Measurements from ENCODE around the gene PTPRN2.

The PTPRN2 gene

DNA sequence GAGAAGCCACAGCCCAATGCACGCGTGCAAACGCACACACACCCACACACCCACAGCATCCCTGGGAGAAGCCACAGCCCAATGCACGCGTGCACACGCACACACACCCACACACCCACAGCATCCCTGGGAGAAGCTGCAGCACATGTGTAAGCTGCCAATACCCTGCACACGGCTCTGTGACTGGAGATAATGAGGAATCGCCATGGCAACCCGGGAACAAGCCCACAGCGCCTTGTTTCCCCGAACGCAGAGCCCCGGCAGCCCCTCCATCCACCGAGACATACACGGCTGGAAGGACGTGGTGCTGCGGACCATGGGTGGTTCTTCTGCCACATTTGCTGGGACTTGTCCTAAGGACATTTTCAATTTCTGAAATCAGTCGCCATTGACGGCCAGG, 221.3 kb downstream of the PTPRN2 start:
- FAIRE-seq: no peak
- TF ChIP-seq, protein P1, sequence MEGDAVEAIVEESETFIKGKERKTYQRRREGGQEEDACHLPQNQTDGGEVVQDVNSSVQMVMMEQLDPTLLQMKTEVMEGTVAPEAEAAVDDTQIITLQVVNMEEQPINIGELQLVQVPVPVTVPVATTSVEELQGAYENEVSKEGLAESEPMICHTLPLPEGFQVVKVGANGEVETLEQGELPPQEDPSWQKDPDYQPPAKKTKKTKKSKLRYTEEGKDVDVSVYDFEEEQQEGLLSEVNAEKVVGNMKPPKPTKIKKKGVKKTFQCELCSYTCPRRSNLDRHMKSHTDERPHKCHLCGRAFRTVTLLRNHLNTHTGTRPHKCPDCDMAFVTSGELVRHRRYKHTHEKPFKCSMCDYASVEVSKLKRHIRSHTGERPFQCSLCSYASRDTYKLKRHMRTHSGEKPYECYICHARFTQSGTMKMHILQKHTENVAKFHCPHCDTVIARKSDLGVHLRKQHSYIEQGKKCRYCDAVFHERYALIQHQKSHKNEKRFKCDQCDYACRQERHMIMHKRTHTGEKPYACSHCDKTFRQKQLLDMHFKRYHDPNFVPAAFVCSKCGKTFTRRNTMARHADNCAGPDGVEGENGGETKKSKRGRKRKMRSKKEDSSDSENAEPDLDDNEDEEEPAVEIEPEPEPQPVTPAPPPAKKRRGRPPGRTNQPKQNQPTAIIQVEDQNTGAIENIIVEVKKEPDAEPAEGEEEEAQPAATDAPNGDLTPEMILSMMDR (IDR thresholded peaks at IDR 0.05; ENCODE audit: insufficient read depth, missing control alignments): no peak
- no peak for DNase-seq (ENCODE audit: insufficient read length, low spot score)

- TF ChIP-seq, protein P1 (IDR thresholded peaks at IDR 0.05; ENCODE audit: insufficient read depth, missing control alignments): no peak
- DNase-seq (ENCODE audit: insufficient read length, low spot score) (no peak), FAIRE-seq (no peak)
These were observed 222.4 kb downstream of the PTPRN2 start for GRCh38 chr7:158365267-158365666.

DNA sequence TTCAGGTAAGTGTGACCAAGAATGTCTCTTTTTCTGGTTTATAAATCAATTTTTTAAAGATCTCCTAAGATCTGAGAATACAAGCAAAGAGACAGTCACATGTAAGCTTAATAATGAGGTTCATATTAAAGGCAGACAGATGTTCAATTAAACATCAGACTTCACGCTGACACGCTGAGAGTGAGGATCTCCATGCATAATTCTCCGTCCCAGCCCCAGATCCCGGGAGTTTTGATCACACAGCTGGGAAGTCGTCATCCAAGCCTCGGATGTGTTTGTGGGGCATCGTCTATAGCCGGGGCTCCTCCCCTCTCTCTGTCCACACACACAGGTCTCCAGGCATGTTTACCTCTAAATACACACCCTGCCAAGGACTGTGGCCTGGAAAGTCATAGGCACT, 223.2 kb downstream of the PTPRN2 start:
- FAIRE-seq: no peak
- TF ChIP-seq, protein P1 (IDR thresholded peaks at IDR 0.05; ENCODE audit: insufficient read depth, missing control alignments): no peak
- DNase-seq (ENCODE audit: insufficient read length, low spot score): no peak

DNA sequence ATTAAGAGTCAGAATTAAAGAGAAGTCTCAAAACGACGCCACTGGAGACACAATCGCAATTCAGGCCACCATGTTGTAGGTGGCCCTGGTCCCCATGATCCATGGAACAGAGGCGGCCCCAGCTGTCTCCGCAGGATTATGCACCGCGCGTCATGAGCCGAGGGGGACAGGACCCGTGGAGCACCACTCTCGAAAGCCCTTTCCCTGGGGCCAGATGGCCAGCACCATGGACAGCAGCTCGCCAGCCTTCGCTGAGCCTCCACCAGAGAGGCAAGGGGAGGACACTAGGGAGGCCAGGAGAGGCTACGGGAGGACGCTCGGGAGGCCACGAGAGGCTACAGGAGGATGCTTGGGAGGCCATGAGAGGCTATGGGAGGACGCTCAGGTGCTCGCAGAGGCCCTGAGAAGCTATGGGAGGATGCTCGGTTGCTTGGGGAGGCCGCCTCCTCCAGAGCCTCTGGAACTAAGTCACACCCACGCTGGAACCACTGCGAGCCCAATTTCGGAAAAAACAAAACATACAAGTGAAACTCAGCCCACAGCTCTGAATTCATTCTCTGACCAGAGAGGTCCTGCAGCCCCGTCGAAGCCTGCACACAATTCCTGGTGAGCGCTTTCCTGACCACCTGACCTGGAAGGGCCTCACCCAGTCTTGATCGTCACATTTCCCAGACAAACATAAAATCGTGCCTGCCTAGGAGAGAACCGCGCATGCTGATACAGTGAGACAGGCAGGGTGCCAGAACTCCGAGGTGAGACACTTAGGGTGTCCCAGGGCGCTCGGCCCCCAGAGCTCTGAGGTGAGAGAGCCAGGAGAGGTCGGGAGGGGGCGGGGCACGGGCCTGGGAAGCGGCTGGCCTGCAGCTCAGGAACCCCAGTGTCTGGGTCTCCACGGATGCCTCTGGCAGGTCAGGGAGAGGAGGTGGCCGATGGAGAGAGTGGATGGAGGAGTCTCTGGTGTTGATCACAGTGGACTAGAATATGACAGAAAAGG, 224.4 kb downstream of the PTPRN2 start:
- FAIRE-seq (no peak), DNase-seq (ENCODE audit: insufficient read length, low spot score) (no peak)
- TF ChIP-seq, protein P1 (IDR thresholded peaks at IDR 0.05; ENCODE audit: insufficient read depth, missing control alignments): no peak

DNA sequence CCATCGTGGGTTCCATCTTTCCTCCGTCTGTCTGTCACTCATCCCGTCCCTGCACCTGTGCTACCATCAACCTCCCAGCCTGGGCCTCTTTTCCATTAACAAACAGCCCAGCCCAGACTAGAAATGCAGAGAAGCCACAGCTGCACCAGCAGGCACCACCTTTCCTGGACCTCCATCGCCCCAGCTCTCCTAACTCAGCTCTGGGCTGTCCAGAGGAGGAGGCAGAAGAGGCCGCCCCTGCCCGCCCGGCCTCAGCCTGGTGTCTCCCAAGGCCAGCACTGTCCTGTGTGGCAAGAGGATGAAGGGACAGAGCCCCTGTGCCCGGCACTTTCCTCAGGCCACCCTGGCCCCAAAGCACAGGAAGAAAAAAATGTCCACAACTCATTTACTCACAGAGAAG, 225.6 kb downstream of the PTPRN2 start:
- no peak for FAIRE-seq
- TF ChIP-seq, protein P1 (IDR thresholded peaks at IDR 0.05; ENCODE audit: insufficient read depth, missing control alignments): no peak
- no peak for DNase-seq (ENCODE audit: insufficient read length, low spot score)

- no peak for FAIRE-seq
- TF ChIP-seq, protein P1 (IDR thresholded peaks at IDR 0.05; ENCODE audit: insufficient read depth, missing control alignments): no peak
These were observed 226.2 kb downstream of the PTPRN2 start for GRCh38 chr7:158361326-158361946.

More at GRCh38 chr7:158361326-158361946, 226.2 kb downstream of the PTPRN2 start:
- DNase-seq (ENCODE audit: insufficient read length, low spot score): no peak
